Stimulated activated CD8-positive, alpha-beta memory T cell treated with anti-CD3 and anti-CD28 coated beads, Interleukin-12 subunit alpha, Interleukin-12 subunit beta, amount 100 ng/mL, for 1 hour (primary cell): ENCODE data around the gene GALNT14.

Experiments used
- DNase-seq: peaks from one replicate; pipeline ENCODE4 v3.0.0-alpha.2; 2020; ENCODE audit warnings: low read depth

The GALNT14 gene

DNA sequence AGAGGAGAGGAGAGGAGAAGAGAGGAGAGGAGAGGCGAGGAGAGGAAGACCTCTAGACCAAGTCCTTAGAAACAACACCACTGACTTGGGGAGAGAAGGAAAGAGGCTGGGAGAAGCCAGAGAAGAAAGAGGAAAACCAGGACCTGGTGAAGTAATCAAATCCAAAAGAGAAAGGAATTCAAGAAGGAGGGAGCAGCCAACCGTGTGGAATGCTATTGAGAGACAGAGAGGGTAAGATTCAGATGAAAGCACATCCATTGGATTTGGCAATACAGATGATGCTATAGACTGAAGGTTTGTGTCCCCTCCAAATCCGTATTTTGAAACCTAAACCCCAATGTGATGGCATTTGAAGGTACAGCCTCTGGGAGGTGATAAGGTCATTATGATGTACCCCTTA lies 50.7 kb downstream of the GALNT14 start:
- DNase-seq, result no peak

DNA sequence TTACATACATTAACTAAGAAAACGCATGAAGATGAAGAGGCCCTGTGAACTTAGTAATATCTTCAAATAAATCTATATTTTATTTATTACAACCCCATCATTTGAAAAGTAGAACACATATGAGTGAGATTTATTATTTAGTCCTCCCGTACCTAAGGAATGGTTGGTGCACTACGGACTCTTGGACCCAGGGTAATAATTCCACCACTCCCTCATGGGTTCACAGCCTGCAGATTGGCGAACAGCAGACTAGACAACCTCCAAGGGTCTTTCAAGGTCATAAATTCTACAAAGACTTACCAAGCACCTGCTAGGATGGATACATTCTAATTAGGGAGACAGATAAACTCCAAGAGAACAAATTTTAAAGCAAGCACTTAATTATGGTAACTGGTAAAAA lies 51.6 kb downstream of the GALNT14 start:
- DNase-seq, result no peak

DNA sequence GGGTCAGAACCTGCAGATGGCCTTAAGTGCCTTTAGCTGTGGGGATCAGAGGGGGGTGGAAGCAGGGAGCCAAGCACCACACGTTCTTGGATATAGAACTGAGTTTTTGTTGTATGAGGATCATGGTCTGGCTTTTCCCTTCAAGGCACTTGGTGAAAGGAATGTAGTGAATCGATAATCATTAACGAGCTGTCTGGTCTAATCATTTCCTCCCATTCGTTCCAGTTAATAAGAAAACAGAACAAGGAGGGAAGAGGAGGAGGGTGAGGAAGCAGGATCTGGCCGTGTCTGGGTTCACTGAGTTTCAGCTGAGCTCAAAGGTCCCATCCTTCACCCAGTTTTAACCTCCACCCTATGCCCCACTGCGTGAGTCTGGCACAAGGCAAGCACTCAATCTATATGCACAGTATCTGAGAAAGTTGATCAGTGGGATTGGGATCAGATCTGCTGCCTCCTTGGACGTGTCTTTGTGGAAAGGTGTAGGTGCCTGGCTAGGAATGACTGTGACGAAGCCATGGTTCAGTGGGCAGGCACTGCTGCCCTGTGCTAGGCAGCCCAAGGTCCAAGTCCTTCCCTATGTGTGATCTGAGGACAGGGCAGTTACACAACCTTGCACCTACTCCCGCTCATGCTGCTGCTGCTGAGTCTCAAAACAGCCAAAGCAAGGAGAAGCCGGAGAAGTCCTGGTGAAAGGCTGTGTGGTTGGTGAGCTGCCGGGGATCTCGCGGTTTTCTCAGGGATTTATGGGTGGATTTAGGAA lies 54.8 kb downstream of the GALNT14 start:
- DNase-seq, result no peak

DNA sequence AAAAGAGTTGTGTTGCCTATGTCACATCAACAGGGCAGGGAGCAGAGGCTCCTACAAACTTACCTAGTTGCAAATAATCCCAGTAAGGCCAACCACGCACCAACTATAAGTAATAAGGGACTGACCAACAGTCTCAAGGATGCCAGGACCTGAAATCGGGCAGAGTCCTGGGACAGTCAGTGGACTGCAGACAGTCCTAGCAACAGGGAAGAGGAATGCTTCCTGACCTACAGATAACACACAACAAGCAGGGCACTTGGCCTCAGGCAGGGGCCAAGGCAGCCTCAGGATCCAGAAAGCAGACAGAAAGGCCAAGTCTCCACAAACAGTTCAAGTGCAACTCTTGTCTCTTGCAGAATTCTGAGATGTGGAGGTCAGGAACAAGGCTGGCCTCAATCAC lies 56.2 kb downstream of the GALNT14 start:
- DNase-seq, result no peak

DNA sequence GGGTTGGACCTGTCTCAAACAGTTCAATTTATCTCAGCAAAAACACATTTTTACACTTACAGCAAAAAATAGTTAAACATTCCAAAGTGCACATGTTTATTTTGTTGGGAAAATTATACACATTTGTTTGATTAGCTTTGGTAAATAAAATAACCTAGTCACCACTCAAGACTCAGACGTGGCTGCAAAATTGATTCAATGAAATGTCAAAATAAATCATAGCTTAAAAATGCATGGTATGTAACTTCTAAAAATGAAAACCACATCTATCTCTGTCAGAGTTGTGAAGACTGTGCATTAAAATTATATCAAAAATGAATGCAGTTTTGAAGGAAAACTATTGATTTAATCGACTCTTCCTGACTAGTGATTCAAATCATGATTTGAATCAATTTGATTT lies 56.7 kb downstream of the GALNT14 start:
- no peak for DNase-seq

DNA sequence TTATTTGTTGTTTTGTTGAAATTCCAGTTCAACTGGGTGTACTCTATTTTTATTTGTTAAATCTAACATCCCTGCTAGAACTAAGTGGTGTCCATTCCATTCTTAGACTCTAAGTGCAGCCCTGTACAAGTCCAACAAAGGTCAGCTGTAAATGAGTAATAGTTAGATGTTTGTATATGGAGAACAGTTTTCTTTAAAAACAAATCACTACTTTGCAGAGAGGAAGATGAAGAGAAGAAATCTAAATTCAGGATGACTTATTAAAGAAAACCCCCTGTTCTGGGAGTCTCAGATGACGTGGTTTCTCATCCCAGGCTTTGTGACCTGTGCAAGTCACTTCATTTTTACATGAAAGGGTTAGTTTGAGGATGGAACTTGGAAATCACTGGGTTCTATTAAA lies 57.9 kb downstream of the GALNT14 start:
- no peak for DNase-seq

DNA sequence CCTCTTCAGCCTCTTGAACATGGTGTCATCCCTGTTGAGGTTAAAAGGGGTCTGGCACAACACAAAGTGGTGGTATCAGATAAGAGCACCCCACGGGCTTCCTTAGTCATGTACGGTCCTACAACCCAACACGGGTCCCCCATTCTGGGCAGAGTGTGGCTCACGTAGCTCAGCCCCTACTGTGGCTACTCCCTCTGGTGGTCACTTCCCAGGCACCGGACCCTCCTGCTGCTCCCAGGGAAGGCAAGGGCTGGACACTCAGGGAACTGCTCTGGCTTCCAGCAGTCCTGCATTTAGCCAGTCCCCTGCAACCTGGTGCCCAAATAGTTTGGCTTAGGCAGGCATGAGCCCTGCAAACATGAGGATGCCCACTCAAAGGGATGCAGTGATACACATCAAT lies 58.6 kb downstream of the GALNT14 start:
- no peak for DNase-seq

DNA sequence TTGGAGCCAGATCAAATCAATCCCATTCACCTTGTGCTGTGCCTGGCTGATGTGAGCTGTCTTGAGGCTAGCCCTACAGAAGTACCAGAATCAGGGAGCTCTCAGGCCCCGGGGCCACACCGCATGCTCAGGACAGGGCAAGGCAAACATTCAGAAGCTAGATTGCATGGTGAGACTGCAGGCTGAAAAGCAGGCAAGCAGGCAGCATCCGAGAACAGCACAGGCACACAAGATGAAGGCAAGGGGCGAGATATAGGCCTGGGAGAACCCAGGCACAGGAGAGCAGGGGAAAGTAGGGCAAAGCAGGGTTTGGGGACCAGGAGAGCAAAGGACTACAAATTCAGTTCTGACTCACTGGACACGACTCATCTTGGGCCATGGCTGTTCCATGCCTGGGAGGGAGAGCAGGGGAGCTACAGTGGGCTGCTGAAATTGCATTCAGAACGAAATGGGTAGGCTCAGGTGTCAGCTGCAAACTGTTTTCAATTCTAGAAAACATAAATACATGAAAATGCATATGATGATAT lies 59.6 kb downstream of the GALNT14 start:
- no peak for DNase-seq

DNA sequence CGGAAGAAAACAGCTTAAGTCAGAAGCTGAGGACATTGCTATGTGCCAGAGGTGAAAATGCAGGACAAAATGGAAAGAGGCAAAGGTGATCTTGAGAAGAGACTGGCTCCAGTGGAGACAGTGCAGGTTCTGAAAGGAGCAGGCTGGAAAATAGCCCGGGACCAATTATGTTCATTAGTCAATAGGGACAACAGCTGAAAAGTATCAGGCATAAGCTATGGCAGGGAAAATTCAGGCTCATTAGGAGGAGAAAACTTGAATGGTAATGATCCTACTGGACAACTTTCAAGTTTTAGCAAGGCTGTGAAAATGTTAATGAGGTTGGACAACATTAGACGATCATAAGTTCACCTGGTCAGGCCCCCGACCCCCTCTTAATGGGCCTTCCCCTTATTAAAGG lies 60.2 kb downstream of the GALNT14 start:
- no peak for DNase-seq

DNA sequence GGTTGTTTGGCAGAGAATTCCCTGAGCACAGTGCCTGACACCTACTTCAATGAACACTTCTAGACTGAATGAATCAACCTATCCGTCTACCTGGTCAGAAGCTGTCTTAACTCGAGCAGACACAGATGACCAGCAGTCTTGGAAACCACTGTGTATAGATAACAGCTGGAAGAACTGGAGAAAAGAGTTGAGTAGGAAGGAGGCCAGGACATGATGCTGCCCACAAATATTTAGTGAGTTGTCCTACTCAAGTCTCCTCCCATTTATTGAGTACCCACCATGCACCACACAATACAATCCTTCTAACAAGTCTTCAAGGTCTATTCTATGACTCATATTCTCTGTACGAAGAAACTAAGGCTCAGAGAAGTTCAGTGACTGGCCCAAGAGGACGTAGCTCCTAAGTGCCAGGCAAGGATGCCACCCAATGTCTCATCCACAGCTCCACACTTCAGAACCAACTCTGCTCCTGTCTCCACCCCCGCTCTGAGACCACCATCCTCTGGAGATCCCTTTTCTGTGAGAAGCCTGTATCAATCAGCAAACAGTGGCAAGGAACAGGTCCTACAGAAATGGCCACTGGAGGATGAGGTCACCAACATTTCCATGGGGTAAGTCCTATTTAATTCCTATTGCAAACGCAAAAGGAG lies 62.2 kb downstream of the GALNT14 start:
- no peak for DNase-seq

DNA sequence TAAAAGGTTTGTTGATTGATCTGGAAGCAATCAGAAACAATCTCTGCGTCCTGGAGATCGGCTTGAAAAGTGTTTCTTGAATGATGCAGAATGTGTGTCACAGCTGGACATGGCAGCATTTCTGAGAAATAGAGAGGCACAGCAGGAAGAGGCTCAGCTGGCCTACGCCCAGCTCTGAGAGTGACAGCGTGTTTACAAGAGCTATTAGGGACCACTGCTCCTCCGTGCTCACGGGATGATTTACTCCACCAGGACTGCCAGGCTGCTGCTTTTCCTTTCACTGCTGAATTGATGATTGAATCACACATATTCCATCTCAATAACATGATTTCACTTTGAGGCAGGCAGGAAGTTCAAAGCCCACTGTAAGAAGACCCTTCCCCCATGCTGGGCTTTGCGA lies 62.8 kb downstream of the GALNT14 start:
- DNase-seq, result no peak

DNA sequence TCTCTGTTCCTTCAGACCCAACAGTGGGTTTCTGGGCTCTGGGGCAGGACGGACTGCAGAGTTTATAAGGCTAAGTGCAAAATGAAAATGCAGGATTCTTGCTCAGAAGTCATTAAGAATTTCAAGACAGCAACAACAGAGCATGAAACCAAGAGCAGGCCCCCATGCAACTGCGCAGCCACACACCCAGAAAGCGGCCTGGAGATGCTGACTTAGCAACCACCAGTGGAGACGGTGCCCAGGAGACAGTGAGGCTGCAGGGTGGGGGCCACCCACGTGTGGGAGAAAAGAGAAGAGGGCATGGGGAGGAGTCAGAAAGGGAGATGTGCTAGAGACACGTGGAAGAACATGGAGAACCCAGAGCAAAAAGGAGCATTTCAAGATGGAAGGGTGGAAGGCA lies 66.5 kb downstream of the GALNT14 start:
- DNase-seq, result no peak

DNA sequence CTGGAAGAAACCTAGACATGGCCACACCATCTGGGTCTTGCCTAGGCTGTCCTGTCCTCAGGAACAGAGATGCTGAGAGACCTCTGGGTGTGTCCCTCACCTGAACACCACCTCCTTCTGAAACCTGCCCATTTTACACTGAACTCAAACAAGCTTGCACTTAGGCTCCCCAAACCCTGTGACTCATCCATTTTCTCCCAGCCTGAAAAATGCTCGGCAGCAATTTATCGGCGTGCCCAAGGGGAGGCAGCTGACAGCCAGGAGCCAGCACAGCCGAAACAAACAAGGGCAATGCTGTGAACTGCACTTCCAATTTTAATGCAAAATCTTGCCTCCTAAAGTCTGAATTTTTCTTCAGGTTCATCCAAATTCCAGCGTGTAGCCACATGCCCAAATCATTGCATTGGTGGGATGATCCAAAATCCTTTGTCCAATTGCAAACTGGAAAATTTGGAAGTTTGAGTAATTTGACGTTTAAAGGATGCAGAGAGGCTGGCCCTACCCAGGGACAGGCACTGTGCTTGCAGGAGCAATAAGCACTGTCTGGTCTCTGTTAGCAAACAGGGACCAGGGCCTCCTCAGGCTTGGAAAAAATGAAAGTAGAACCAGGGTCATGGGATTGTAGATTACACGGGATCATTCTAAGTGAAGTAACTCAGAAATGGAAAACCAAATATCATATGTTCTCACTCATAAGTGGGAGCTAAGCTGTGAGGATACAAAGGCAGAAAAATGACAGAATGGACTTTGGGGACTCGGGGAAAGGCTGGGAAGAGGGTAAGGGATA lies 67.7 kb downstream of the GALNT14 start:
- no peak for DNase-seq

DNA sequence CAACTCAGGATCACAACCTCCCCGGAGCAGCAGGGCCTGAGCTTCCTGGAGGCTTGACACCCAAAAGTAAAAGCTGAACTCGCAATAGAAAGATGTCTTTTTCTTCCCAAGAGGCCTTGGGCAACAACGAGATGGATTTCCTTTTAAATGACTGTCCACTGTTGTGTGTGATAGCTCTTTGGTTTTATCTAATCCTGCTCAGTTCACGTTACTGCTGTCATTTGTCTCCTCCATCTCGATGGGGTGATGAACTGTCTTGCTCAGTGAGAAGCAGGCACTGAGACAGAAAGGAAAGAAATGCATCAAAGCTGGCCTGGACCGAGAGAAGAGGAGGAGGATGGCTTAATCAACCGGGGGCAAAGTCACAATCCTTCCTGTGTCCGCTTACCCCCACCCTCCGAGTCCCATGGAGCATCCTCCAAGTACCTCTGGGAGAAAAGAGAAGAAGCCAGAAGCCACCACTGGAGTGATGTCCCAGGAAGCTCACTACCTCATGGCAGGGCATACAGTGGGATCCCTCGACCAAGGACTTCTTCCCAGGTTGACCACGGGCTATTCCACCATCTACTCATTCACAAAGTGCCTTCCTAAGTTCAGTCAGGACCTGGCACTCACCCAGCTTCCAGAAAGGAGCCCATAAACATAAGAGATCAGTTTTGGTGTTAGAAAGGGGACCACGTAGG lies 68.5 kb downstream of the GALNT14 start:
- DNase-seq, result no peak

DNA sequence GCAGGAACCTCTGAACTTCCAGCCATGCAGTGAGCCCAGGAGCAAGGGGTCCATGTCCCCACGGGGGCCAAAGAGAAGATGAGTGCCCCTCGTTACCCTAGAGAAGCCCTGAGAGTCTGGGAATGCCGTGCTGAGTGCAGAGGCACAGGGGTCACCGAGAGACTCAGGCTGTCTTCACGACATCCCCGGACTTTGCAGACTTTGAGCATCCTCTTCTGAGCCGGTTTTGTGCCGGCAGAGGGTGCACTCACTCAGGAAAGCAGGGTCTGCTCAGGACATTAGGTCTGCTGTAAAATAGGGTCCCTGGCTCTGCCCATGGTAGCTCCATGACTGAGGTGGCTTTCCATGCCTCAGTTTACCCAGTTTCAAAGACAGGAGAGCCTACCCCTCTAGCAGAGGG lies 71.0 kb downstream of the GALNT14 start:
- no peak for DNase-seq

DNA sequence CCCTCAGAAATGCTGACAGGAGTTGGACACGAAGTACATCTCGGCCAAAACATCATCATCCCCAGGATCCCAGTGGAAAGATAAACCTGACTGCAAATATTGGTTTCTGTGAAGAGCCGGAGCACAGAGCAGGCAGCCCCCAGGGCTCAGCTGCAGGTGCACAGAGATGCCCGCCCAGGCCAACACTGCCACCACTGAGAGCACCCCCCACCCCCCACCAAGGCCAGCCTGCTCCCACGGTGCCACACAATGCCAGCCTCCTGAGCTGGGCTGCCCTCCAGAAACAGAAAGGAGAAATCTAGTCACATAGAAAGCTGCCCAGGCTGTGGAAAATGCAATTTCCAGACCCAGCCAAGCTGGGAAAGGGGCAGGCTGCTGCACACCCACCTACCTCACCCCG lies 71.7 kb downstream of the GALNT14 start:
- DNase-seq, result no peak

DNA sequence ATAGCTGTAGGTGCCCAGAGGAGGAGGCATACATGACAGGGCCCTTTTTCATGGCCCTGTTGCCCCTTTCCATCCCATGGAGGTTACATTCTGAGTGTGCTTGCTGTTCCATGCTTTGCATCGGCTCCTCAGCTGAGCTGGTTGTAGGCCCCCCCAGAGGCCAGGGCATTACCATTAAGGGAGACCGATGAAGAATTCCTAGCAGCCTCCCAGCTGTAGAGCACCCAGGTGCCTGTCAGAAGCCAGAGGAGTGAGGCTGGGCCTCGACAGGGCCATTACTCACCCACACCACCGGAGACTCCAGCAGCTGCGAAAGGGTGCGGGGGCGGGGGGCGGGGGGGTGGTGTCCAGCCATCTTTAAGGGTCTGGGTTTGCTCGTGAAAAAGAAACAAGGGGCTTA lies 72.2 kb downstream of the GALNT14 start:
- DNase-seq, result no peak

DNA sequence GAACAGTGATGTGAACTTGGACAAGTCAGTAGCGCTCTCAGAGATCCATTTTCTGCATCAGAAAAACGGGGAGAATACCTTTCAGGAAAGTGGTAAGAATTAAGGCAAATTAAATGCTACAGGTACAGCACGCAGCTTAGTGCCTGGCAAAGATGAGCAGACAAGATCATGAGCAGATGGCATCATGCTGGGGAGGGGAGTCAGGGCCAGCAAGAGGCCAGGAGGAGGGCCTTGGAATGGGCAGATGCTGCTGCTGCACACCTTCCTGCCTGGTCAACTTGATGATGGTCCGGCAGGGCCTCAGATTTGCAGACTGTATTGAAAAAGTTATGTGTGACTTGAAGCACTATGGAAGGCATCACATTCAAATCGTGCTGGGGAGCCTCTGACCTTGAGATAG lies 72.9 kb downstream of the GALNT14 start:
- no peak for DNase-seq

DNA sequence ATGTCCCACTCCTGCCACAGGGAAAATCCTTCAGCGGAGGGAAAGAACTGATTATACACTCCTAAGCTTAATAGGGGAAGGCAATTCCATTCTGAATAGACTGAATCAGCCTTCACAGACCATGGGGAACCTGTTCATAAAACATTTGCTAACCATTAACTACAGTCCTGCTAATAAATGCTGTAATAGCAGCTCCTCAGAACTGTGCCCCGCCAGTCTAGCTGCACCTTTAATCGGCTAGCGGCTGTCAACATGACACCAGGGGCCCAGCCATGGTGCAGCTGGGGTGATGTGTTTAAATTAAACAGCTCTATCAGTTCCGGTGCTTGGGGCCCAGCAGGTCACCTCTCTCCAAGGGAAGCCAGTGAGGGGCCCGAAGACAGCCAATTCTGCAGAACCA lies 77.8 kb downstream of the GALNT14 start:
- no peak for DNase-seq

DNA sequence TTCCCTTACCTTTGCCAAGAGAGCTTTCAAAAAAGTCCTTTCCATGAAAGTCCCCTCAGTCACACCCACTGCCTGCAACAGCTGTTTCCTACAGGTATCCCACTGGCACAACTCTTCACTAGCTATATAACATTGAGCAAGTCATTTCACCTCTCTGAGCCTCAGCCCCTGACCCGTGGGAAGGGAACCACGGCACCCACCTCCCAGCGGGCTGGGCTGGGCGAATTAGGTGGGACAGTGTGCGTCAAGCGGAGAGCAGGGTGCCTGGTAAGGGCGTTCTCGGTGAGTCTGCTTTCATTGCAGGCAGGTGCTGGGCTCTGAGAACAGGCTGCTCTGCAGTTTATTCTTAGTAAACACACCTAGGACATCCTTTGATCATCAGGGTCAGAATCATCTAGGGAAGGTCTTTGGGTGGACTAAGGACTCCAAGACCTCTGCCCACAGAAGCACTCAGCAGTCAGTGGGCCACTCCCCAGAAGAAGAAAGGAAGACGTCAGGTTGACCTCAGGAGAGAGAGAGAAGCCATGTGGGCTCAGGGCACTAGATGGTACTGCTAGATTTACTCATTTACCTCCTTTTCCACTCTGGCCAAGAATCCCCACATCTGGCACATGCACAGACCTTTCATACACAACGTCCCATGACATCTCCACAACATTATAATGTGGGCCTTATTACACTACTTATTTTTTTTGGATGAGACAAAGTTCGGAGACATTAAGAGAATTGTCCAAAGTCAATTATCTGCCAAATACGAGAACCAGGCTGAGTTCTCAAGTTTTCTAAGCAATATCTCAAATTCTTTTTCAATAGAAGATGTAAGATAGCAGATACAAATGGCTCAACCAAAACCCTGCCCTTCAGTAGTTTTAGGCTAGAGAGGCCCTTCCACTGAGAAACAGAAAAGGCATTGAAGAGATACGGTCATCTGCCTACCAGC lies 79.9 kb downstream of the GALNT14 start:
- DNase-seq, result no peak

DNA sequence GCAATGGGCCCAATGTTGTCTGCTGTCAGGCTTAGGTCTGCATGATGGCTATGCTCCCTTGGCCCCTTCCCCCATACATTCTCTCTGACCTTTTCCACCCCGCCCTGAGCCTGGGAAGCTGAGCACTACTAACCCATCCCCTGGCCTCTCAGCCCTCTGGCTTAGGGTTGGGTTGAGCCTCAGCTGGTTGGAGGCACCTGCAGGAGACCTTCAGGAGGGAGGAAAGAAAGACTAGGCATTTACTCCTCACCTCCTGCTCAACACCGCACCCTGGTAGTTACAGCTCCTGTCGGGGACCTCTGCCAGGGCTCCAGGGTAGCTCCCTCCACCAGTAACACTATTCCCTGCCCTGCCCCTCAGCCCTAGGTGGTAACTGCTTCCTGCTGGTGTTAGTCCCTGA lies 80.5 kb downstream of the GALNT14 start:
- DNase-seq, result no peak
